Natural killer cell (primary cell): ENCODE results near the gene ZSWIM6. TPM values are rescaled to one million over a fixed set of nuclear protein-coding genes. Genes with fewer than 3 reads are reported as not detected.

ENCODE experiments used
- ATAC-seq, 3 donors: fragments of 150-1000 bp in 2 of 3; fragments of 200-7000 bp in 1 of 3; cut with Tn5 transposase; 1 replicate in 1 of 3; 2 replicates in 2 of 3; pipeline ENCODE4 v1.10.0; 2021; ENCODE audit warnings: mild to moderate bottlenecking in 2 of 3, moderate library complexity in 2 of 3
- DNase-seq, 2 donors: peaks; one replicate each; pipeline versions ENCODE4 v3.0.0 to v3.0.0-alpha.2; 2013 to 2021; ENCODE audit warnings: mixed read lengths in 1 of 2
- H3K27ac ChIP-seq: one replicate; pipeline ENCODE4 v1.5.1; 2013; ENCODE audit warnings: mild to moderate bottlenecking, low read length
- H3K27me3 ChIP-seq: one replicate; pipeline ENCODE4 v1.6.1; 2013; ENCODE audit warnings: low read length; ENCODE audit not compliant: control insufficient read depth, insufficient read depth
- H3K36me3 ChIP-seq: one replicate; pipeline ENCODE4 v1.6.1; 2013; ENCODE audit warnings: low read length; ENCODE audit not compliant: control insufficient read depth, insufficient read depth
- H3K4me1 ChIP-seq: one replicate; pipeline ENCODE4 v1.6.1; 2013; ENCODE audit warnings: low read length; ENCODE audit not compliant: control insufficient read depth, insufficient read depth
- H3K4me3 ChIP-seq: one replicate; pipeline ENCODE4 v1.5.1; 2013; ENCODE audit warnings: low read length
- H3K9me3 ChIP-seq: one replicate; pipeline ENCODE4 v1.6.1; 2013; ENCODE audit warnings: low read length; ENCODE audit not compliant: control insufficient read depth, insufficient read depth
- H3K27ac Mint-ChIP-seq, 2 donors: one replicate each; pipeline ENCODE4 v1.8.0; 2022; ENCODE audit warnings: mild to moderate bottlenecking in 2 of 2, mixed read lengths in 2 of 2, moderate library complexity in 1 of 2
- H3K27me3 Mint-ChIP-seq, 2 donors: one replicate each; pipeline ENCODE4 v1.8.0; 2022; ENCODE audit warnings: low read depth in 2 of 2, mixed read lengths in 2 of 2
- H3K36me3 Mint-ChIP-seq: one replicate; pipeline ENCODE4 v1.8.0; 2022; ENCODE audit warnings: mixed read lengths
- H3K4me1 Mint-ChIP-seq, 2 donors: one replicate each; pipeline ENCODE4 v1.8.0; 2022; ENCODE audit warnings: mixed read lengths in 2 of 2
- H3K4me3 Mint-ChIP-seq: one replicate; pipeline ENCODE4 v1.8.0; 2022; ENCODE audit warnings: mild to moderate bottlenecking, moderate library complexity, mixed read lengths
- H3K9me3 Mint-ChIP-seq, 2 donors: one replicate each; pipeline ENCODE4 v1.8.0; 2022; ENCODE audit warnings: mixed read lengths in 2 of 2
- CTCF ChIP-seq: fragments of 200-600 bp; IDR thresholded peaks from one replicate; pipeline ENCODE4 v1.8.0; 2022; ENCODE audit warnings: antibody characterized with exemption
- WGBS: methylation state at CpG from one replicate; pipeline ENCODE4 v1.1.7; 2013; ENCODE audit warnings: missing lambda C conversion rate; ENCODE audit not compliant: insufficient coverage; 5-methylcytosine and 5-hydroxymethylcytosine counted together
- intact Hi-C: fragments of 100-400 bp; cut with micrococcal nuclease; formaldehyde crosslinking; loops from one replicate; pipeline ENCODE4 v1.14.2; 2022
- total RNA-seq, 4 donors: library from RNA; stranded (reverse); fragments of 120-200 nt in 1 of 4; gene quantifications; one replicate each; pipeline versions ENCODE4 v1.2.3 to v1.2.4, GENCODE V29; 2013 to 2022

Gene ZSWIM6
- total RNA-seq, 3 donors from 2014 or later (not counting 1 experiment from before 2014, with no cell fraction given), result 8.7 to 11.4 (median 10.5) TPM

DNA sequence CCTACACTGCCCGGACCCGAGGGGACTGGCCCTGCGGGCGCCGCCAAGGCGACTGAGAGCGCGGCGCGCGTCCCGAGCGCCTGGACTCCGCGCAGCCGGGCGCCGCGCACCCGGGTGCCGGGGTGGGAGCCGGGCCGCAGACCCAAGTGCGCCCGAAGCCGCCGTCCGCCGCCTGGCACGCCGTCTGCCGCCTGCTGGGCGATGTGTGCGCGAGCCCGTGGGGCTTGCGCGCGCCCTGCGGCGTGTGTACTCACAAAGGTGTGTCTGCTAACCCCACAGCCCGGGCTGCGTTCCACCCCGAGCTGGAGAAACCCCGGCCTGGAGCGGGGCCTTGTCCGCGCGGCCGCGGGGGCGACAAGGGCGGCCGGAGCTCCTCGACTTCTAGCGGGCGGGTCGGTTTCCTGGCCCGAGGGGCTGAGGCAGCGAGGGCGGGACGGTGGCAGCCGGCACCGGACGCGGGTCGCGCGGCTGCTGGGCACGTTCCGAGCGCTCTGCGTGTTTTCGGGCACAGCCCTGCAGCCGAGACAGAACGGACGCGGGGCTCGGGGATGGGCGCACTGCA lies 1.1 kb upstream of the ZSWIM6 start:
- peak overlapping the region; percentile 94 for H3K27ac ChIP-seq
- intact Hi-C loops, result no loop called here
- Mint-ChIP-seq H3K4me3 (peak overlapping the region; percentile 97), H3K36me3 (no peaks in the 10 kb centered on the region), H3K4me1 (peaks cover 43 to 53% of the 10 kb centered on the region in 2 donors), H3K27ac (peak overlapping the region; percentile 79 to 99), H3K27me3 (peaks cover 19 to 46% of the 10 kb centered on the region in 2 donors), H3K9me3 (no peaks in the 10 kb centered on the region)
- under 1% methylated on average over 80 of the region's 80 CpGs for WGBS
- DNase-seq (peak; percentile 70 to 91), ATAC-seq (peak; percentile 12 to 35 (median 27))
- H3K4me3 ChIP-seq, result peak overlapping the region; percentile 97
- no peaks in the 10 kb centered on the region for H3K27me3 ChIP-seq
- H3K36me3 ChIP-seq, result no peaks in the 10 kb centered on the region
- H3K9me3 ChIP-seq, result no peaks in the 10 kb centered on the region
- TF ChIP-seq CTCF, result peak; percentile 45
- H3K4me1 ChIP-seq, result peaks cover 22% of the 10 kb centered on the region

DNA sequence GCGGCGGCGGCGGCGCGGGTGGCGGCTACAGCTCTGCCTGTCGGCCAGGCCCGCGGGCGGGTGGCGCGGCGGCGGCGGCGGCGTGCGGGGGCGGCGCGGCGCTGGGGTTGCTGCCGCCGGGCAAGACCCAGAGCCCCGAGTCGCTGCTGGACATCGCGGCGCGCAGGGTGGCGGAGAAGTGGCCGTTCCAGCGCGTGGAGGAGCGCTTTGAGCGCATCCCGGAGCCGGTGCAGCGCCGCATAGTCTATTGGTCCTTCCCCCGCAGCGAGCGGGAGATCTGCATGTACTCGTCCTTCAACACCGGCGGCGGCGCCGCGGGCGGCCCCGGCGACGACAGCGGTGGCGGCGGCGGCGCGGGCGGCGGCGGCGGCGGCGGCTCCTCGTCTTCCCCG lies 296 bp downstream of the ZSWIM6 start:
- under 1% methylated on average over 69 of the region's 69 CpGs for WGBS
- no peaks in the 10 kb centered on the region for H3K36me3 Mint-ChIP-seq
- Histone ChIP-seq H3K4me3 (peak overlapping the region; percentile 66), H3K4me1 (peaks cover 22% of the 10 kb centered on the region), H3K36me3 (no peaks in the 10 kb centered on the region), H3K27me3 (no peaks in the 10 kb centered on the region), H3K9me3 (no peaks in the 10 kb centered on the region), H3K27ac (peak overlapping the region; percentile 79)
- ATAC-seq, result peak in 1 of 3 donors; percentile 0
- no peaks in the 10 kb centered on the region for H3K9me3 Mint-ChIP-seq
- TF ChIP-seq CTCF, result no peak
- DNase-seq, result peak; percentile 49 to 67
- peak overlapping the region; percentile 90 to 99 for H3K27ac Mint-ChIP-seq
- peaks cover 16 to 34% of the 10 kb centered on the region in 2 donors for H3K27me3 Mint-ChIP-seq
- intact Hi-C loops, result loop anchor here (1.0 to 2.0 kb wide), 2 partner anchors 76 to 170 kb away; partner anchors contain the start of gene SMIM15
- peak overlapping the region; percentile 97 for H3K4me3 Mint-ChIP-seq
- H3K4me1 Mint-ChIP-seq, result peaks cover 47 to 53% of the 10 kb centered on the region in 2 donors

- H3K27me3 ChIP-seq, result no peaks in the 10 kb centered on the region
- ATAC-seq, result no peak
- intact Hi-C loops, result loop anchor here (1.0 to 2.0 kb wide), 2 partner anchors 75 to 170 kb away; partner anchors contain the start of gene SMIM15
- peak overlapping the region; percentile 72 for H3K4me3 ChIP-seq
- peak; percentile 45 to 57 for DNase-seq
- Mint-ChIP-seq H3K36me3 (no peaks in the 10 kb centered on the region), H3K4me1 (peaks cover 44 to 49% of the 10 kb centered on the region in 2 donors), H3K27ac (peak overlapping the region in 1 of 2 donors; percentile 99), H3K27me3 (peaks cover 16 to 30% of the 10 kb centered on the region in 2 donors), H3K9me3 (no peaks in the 10 kb centered on the region), H3K4me3 (peak overlapping the region; percentile 81)
- H3K4me1 ChIP-seq, result peaks cover 16% of the 10 kb centered on the region
- no peaks in the 10 kb centered on the region for H3K9me3 ChIP-seq
- 0% methylated on average over 59 of the region's 61 CpGs for WGBS
- H3K27ac ChIP-seq, result no peak overlapping the region
- H3K36me3 ChIP-seq, result no peaks in the 10 kb centered on the region
- TF ChIP-seq CTCF, result no peak
Observed at GRCh38 chr5:61332851-61333320, 828 bp downstream of the ZSWIM6 start.
